ENCODE measurements around the gene SEC31A.

DNA sequence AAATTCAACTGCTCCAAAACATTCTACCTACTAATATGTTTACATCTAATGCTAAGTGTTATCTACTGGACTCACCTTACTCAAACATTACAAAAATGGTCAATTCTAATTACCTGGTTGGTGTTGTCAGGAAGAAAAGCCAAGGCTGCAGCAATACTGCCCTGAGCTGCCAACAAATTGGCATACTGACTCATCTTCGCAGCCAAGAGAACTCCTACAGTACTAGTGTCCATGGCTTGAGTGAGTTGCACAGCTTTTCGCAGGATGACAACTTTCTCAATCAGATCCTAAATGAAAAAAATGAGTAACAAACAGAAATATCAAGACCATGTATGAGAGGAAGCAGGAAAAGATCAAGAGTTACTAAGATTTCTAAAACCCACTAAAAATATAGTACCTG lies 39.6 kb downstream of the SEC31A start:
- TF ChIP-seq, protein P1, sequence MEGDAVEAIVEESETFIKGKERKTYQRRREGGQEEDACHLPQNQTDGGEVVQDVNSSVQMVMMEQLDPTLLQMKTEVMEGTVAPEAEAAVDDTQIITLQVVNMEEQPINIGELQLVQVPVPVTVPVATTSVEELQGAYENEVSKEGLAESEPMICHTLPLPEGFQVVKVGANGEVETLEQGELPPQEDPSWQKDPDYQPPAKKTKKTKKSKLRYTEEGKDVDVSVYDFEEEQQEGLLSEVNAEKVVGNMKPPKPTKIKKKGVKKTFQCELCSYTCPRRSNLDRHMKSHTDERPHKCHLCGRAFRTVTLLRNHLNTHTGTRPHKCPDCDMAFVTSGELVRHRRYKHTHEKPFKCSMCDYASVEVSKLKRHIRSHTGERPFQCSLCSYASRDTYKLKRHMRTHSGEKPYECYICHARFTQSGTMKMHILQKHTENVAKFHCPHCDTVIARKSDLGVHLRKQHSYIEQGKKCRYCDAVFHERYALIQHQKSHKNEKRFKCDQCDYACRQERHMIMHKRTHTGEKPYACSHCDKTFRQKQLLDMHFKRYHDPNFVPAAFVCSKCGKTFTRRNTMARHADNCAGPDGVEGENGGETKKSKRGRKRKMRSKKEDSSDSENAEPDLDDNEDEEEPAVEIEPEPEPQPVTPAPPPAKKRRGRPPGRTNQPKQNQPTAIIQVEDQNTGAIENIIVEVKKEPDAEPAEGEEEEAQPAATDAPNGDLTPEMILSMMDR (tag by site-specific recombination; IDR thresholded peaks at IDR 0.05) = no peak
- TF ChIP-seq, protein P2, sequence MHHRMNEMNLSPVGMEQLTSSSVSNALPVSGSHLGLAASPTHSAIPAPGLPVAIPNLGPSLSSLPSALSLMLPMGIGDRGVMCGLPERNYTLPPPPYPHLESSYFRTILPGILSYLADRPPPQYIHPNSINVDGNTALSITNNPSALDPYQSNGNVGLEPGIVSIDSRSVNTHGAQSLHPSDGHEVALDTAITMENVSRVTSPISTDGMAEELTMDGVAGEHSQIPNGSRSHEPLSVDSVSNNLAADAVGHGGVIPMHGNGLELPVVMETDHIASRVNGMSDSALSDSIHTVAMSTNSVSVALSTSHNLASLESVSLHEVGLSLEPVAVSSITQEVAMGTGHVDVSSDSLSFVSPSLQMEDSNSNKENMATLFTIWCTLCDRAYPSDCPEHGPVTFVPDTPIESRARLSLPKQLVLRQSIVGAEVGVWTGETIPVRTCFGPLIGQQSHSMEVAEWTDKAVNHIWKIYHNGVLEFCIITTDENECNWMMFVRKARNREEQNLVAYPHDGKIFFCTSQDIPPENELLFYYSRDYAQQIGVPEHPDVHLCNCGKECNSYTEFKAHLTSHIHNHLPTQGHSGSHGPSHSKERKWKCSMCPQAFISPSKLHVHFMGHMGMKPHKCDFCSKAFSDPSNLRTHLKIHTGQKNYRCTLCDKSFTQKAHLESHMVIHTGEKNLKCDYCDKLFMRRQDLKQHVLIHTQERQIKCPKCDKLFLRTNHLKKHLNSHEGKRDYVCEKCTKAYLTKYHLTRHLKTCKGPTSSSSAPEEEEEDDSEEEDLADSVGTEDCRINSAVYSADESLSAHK (tag by site-specific recombination; IDR thresholded peaks at IDR 0.05) = no peak
- TF ChIP-seq, protein P3, sequence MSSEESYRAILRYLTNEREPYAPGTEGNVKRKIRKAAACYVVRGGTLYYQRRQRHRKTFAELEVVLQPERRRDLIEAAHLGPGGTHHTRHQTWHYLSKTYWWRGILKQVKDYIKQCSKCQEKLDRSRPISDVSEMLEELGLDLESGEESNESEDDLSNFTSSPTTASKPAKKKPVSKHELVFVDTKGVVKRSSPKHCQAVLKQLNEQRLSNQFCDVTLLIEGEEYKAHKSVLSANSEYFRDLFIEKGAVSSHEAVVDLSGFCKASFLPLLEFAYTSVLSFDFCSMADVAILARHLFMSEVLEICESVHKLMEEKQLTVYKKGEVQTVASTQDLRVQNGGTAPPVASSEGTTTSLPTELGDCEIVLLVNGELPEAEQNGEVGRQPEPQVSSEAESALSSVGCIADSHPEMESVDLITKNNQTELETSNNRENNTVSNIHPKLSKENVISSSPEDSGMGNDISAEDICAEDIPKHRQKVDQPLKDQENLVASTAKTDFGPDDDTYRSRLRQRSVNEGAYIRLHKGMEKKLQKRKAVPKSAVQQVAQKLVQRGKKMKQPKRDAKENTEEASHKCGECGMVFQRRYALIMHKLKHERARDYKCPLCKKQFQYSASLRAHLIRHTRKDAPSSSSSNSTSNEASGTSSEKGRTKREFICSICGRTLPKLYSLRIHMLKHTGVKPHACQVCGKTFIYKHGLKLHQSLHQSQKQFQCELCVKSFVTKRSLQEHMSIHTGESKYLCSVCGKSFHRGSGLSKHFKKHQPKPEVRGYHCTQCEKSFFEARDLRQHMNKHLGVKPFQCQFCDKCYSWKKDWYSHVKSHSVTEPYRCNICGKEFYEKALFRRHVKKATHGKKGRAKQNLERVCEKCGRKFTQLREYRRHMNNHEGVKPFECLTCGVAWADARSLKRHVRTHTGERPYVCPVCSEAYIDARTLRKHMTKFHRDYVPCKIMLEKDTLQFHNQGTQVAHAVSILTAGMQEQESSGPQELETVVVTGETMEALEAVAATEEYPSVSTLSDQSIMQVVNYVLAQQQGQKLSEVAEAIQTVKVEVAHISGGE (tag by site-specific recombination; conservative IDR thresholded peaks at IDR 0.05; ENCODE audit: low read depth) = no peak
- TF ChIP-seq ZNF146 (tag by site-specific recombination; IDR thresholded peaks at IDR 0.05) = no peak
- TF ChIP-seq, protein P4, sequence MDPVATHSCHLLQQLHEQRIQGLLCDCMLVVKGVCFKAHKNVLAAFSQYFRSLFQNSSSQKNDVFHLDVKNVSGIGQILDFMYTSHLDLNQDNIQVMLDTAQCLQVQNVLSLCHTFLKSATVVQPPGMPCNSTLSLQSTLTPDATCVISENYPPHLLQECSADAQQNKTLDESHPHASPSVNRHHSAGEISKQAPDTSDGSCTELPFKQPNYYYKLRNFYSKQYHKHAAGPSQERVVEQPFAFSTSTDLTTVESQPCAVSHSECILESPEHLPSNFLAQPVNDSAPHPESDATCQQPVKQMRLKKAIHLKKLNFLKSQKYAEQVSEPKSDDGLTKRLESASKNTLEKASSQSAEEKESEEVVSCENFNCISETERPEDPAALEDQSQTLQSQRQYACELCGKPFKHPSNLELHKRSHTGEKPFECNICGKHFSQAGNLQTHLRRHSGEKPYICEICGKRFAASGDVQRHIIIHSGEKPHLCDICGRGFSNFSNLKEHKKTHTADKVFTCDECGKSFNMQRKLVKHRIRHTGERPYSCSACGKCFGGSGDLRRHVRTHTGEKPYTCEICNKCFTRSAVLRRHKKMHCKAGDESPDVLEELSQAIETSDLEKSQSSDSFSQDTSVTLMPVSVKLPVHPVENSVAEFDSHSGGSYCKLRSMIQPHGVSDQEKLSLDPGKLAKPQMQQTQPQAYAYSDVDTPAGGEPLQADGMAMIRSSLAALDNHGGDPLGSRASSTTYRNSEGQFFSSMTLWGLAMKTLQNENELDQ (tag by site-specific recombination; IDR thresholded peaks at IDR 0.05; ENCODE audit: low read depth) = no peak
- no peak for TF ChIP-seq ZNF174 (tag by site-specific recombination; IDR thresholded peaks at IDR 0.05)
- TF ChIP-seq BCL11A (tag by site-specific recombination; IDR thresholded peaks at IDR 0.05; ENCODE audit: low read depth) = no peak
